Kidney epithelial cell (primary cell): ENCODE results near the gene PARD6B. TPM values are rescaled to one million over a fixed set of nuclear protein-coding genes. Genes with fewer than 3 reads are reported as not detected.

Experiments
- DNase-seq: peaks from one replicate; pipeline ENCODE4 v3.0.0-alpha.2; 2010; ENCODE audit warnings: low read depth
- H3K27me3 ChIP-seq: 2 replicates; pipeline ENCODE4 v1.6.0; 2011; ENCODE audit warnings: low read length; ENCODE audit not compliant: control insufficient read depth, insufficient read depth
- H3K36me3 ChIP-seq: 2 replicates; pipeline ENCODE4 v1.5.1; 2011; ENCODE audit warnings: low read length; ENCODE audit not compliant: control insufficient read depth, insufficient read depth
- H3K4me3 ChIP-seq: 2 replicates; pipeline ENCODE4 v1.5.1; 2011; ENCODE audit warnings: low read depth, mild to moderate bottlenecking, control low read depth, low read length
- total RNA-seq: library from RNA; depleted of rRNA; stranded (reverse); fragments of >200 nt; gene quantifications from 2 replicates; pipeline ENCODE4 v1.2.3, GENCODE V29; 2015
- TF ChIP-seq, protein P1 (sequence below): IDR thresholded peaks from 2 replicates; pipeline ENCODE4 v1.5.1; 2011; ENCODE audit warnings: mild to moderate bottlenecking, moderate library complexity, low read length, control low read depth, inconsistent platforms; ENCODE audit not compliant: insufficient read depth, poor library complexity, severe bottlenecking

The PARD6B gene
- total RNA-seq, 1 donor from 2014 or later = 24.0 TPM

DNA sequence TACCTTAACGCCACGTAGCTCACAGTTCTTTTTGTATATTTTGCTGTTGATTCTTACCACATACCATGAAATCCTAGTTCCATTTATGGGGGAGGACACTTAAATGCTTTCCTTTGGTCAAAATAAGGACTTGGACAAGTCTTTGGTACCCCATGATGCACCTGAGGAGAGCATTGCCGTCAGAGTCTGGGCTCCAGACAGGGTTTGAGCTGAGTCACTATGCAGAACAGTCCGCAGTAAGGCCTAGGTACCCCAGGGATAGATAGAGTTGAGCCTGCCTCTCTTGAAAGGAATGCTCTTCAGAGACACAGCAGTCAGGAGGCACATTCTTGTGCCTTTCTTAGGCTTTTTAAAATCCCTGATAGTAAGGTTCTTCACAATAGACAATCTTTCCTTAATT lies 6.0 kb downstream of the PARD6B start:
- H3K4me3 ChIP-seq = no peak overlapping the region
- no peaks in the 10 kb centered on the region for H3K36me3 ChIP-seq
- no peak for DNase-seq
- TF ChIP-seq, protein P1, sequence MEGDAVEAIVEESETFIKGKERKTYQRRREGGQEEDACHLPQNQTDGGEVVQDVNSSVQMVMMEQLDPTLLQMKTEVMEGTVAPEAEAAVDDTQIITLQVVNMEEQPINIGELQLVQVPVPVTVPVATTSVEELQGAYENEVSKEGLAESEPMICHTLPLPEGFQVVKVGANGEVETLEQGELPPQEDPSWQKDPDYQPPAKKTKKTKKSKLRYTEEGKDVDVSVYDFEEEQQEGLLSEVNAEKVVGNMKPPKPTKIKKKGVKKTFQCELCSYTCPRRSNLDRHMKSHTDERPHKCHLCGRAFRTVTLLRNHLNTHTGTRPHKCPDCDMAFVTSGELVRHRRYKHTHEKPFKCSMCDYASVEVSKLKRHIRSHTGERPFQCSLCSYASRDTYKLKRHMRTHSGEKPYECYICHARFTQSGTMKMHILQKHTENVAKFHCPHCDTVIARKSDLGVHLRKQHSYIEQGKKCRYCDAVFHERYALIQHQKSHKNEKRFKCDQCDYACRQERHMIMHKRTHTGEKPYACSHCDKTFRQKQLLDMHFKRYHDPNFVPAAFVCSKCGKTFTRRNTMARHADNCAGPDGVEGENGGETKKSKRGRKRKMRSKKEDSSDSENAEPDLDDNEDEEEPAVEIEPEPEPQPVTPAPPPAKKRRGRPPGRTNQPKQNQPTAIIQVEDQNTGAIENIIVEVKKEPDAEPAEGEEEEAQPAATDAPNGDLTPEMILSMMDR = no peak
- H3K27me3 ChIP-seq = no peaks in the 10 kb centered on the region

DNA sequence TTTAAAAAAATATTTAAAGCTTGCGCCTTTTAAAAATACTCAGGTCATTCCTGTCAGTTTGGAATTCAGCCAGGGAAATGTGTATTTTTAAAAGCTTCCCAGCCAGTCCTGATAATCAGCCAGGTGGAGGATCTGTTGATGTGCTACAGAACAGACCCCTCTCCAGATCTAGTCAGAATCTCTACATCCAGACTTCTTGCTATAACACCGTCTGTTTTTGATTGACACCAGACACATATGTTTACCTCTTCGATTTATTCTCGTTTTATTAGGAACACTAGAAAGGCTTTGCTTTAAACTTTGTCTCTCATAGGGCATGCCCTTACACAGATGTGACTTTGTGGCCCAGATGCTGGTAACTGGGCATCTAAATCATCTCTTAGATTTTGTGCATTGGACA lies 11.7 kb downstream of the PARD6B start:
- H3K27me3 ChIP-seq = no peaks in the 10 kb centered on the region
- TF ChIP-seq, protein P1 = no peak
- no peak overlapping the region for H3K4me3 ChIP-seq
- no peak for DNase-seq
- H3K36me3 ChIP-seq = no peaks in the 10 kb centered on the region

DNA sequence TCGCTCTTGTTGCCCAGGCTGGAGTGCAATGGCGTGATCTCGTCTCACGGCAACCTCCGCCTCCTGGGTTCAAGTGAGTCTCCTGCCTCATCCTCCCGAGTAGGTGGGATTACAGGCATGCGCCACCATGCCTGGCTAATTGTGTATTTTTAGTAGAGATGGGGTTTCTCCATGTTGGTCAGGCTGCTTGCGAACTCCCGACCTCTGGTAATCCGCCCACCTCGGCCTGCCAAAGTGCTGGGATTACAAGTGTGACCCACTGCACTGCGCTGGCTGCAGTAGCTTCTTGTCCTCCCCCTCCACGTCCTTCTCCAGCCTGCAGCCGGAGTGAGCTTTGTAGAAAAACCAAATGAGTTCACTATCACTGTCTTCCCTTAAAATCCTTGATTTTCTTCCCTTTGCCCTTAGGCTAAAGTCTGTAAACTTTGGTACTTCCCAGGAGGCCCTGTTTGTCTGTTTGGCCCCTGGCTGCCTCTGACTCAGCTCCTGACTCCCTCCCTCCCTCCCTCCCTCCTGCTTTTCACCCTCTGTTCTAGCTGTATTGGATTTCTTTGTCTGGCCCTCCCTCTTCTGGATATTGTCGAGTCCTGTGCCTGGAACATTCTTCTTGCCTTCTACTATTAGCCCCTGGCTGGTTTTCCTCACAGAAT lies 12.9 kb downstream of the PARD6B start:
- no peak for DNase-seq
- H3K36me3 ChIP-seq = no peaks in the 10 kb centered on the region
- H3K27me3 ChIP-seq = no peaks in the 10 kb centered on the region
- TF ChIP-seq, protein P1 = peak; percentile 60
- no peak overlapping the region for H3K4me3 ChIP-seq

DNA sequence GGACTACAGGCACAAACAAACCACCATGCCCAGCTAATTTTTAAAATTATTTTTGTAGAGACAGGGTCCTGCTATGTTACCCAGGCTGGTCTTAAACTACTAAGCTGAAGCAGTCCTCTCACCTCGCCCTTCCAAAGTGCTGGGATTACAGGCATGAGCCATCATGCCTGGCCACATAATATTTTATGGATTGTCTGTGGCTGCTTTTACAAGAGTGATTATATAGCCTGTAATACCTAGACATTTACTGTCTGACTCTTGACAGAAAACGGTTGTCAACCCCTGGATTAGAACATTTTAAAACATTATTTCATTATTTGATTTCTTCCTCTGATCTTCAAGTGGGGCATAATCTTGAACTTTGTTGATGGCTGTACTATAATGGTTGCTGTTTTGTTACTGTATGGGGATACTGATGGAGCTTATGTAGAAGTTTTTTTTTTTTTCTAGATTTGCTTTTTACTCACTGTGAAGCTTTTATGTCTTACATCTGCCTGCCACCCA lies 14.3 kb downstream of the PARD6B start:
- TF ChIP-seq, protein P1 = no peak
- H3K36me3 ChIP-seq = peaks cover 2% of the 10 kb centered on the region
- DNase-seq = no peak
- no peak overlapping the region for H3K4me3 ChIP-seq
- no peaks in the 10 kb centered on the region for H3K27me3 ChIP-seq

DNA sequence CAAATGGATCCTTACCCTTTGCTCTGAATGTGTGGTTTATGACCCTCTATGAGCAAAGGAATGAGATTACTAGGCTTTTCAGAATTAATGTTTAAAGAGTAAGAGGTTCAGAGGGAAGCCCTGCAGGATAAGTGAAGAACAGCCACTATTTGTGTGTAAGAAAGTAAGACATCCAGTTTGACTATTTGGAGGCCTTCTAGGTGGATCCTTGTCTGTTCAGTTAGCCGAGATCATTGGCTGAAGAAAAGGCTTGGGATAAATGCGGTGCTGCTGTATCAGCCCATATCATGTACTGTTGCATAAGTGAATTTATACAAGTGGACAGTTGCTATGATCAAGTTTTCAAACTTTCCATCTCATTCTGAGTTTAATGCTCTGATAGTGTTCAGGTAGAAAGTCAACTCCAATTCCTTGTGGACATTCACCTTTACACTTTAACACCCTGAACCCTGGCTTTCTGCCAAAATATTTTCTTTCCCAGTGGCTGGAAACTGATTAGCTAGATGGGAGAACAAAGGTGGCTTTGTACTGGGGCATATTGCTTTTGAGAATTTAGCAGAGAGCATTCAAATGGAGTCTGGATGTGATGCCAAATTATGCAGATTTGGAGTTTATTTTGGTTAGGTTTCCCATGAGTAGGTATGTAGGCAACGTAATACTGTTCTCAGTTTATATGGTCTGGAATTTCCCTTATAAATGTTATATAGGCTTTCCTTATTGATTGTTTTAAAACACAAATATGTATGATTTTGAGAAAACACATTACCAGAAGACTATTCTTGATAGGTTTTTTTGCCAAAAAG lies 15.0 kb downstream of the PARD6B start:
- no peak for DNase-seq
- TF ChIP-seq, protein P1 = no peak

More for the DNA sequence above, 15.0 kb downstream of the PARD6B start:
- peaks cover 2% of the 10 kb centered on the region for H3K36me3 ChIP-seq
- H3K27me3 ChIP-seq = no peaks in the 10 kb centered on the region
- H3K4me3 ChIP-seq = no peak overlapping the region
